Omental fat pad (tissue), 4 donors: ENCODE data around the gene ZNF593OS. TPM values are rescaled to one million over a fixed set of nuclear protein-coding genes. Genes with fewer than 3 reads are reported as not detected.

Source experiments
- ATAC-seq: fragments of 150-250 bp; one replicate; pipeline ENCODE4 v1.9.1; 2016; ENCODE audit warnings: mild to moderate bottlenecking, moderate library complexity; ENCODE audit not compliant: low FRiP score
- DNase-seq: peaks from one replicate; pipeline ENCODE4 v3.0.0-alpha.2; 2019; ENCODE audit warnings: low spot score
- total RNA-seq, 4 donors: library from RNA; depleted of rRNA; stranded (reverse); fragments of >200 nt; gene quantifications; one replicate each; pipeline ENCODE4 v1.1.0, GENCODE V29; 2016
- TF ChIP-seq, protein P1 (sequence below), 3 donors: fragments of 450-650 bp; IDR thresholded peaks; one replicate each; pipeline ENCODE4 v1.5.1; 2016 to 2017; ENCODE audit warnings: antibody characterized with exemption in 3 of 3, mild to moderate bottlenecking in 3 of 3, moderate library complexity in 2 of 3

Gene ZNF593OS
- total RNA-seq, 4 donors from 2014 or later: not detected

- TF ChIP-seq, protein P1, sequence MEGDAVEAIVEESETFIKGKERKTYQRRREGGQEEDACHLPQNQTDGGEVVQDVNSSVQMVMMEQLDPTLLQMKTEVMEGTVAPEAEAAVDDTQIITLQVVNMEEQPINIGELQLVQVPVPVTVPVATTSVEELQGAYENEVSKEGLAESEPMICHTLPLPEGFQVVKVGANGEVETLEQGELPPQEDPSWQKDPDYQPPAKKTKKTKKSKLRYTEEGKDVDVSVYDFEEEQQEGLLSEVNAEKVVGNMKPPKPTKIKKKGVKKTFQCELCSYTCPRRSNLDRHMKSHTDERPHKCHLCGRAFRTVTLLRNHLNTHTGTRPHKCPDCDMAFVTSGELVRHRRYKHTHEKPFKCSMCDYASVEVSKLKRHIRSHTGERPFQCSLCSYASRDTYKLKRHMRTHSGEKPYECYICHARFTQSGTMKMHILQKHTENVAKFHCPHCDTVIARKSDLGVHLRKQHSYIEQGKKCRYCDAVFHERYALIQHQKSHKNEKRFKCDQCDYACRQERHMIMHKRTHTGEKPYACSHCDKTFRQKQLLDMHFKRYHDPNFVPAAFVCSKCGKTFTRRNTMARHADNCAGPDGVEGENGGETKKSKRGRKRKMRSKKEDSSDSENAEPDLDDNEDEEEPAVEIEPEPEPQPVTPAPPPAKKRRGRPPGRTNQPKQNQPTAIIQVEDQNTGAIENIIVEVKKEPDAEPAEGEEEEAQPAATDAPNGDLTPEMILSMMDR (IDR thresholded peaks at IDR 0.05): no peak
- DNase-seq (no peak), ATAC-seq (no peak)
These were observed 20.1 kb upstream of the ZNF593OS start for GRCh38 chr1:26191739-26192138.

DNA sequence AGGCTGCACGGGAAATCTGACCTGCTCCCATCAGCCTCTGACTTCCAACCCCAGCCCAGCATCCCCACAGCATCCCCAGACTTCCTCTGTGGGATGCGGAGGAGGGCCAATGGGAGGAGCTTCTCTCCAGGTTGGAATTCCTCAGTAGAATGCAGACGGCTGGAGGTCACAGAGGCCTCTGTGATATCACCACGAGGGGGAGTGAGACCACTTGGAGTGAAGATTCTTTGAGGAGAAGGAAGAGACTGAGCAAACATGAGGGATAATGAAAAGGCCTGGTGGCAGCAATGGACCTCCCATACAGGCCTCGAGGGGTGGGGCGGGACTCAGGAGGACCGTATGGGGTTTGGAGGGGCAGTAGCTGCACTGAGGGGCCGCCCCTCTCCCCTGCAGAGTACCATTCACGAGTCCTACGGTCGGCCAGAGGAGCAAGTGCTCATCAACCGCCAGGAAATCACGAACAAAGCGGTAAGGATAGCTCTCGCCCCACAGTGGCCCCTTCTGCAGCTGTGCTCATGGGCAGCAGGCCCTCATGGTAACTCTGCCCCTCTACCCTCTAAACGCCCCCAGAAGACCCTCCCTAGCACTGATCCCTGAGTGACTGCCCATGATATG is 18.8 kb upstream of the ZNF593OS start, which contains the start of gene CATSPER4:
Gene CATSPER4 (plus strand): TSS at position 230 of the 615 bp plus-strand sequence. CDS start 26 bp downstream, at position 256.
- no peak for DNase-seq
- ATAC-seq: no peak
- TF ChIP-seq, protein P1 (IDR thresholded peaks at IDR 0.05): no peak

- ATAC-seq (no peak), DNase-seq (no peak)
- TF ChIP-seq, protein P1 (IDR thresholded peaks at IDR 0.05): no peak
These were observed 18.2 kb upstream of the ZNF593OS start for GRCh38 chr1:26189751-26190275.

- ATAC-seq (no peak), DNase-seq (no peak)
- TF ChIP-seq, protein P1 (IDR thresholded peaks at IDR 0.05): no peak
These were observed 17.7 kb upstream of the ZNF593OS start for GRCh38 chr1:26189331-26189730.

DNA sequence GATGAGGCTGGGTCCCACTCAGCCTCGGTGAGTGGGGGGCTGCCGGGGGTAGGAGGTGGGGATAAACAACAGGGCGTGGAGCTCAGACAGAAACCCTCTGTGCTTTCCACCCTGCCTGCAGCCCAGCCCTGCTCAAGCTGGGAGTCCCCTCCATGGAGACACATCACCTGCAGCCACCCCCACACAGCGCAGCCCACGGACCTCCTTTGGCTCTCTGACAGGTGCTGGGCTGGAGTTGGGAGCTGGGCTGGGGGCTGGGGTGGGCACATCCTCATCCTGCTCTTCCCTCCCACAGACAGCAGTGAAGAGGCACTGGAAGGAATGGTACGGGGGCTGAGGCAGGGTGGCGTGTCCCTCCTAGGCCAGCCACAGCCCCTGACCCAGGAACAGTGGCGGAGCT is 16.8 kb upstream of the ZNF593OS start:
- no peak for ATAC-seq
- no peak for DNase-seq
- TF ChIP-seq, protein P1 (IDR thresholded peaks at IDR 0.05): no peak

GRCh38 chr1:26187882-26188281 is 16.2 kb upstream of the ZNF593OS start:
- TF ChIP-seq, protein P1 (IDR thresholded peaks at IDR 0.05): no peak
- DNase-seq: no peak
- ATAC-seq: no peak

GRCh38 chr1:26184883-26185282 is 13.3 kb upstream of the ZNF593OS start:
- DNase-seq (no peak), ATAC-seq (no peak)
- TF ChIP-seq, protein P1 (IDR thresholded peaks at IDR 0.05): no peak
